Astrocyte (in vitro differentiated cells and primary cell): ENCODE data around the gene NRSN2. TPM values are rescaled to one million over a fixed set of nuclear protein-coding genes. Genes with fewer than 3 reads are reported as not detected.

Experiments
- DNase-seq: peaks from one replicate; pipeline ENCODE4 v3.0.0-alpha.2; 2010; ENCODE audit warnings: low read depth
- FAIRE-seq: peaks from 2 replicates; lab custom pipeline; 2011; peaks lifted over from hg19 to GRCh38; lab: Jason Lieb, UNC
- H2AFZ ChIP-seq: 2 replicates; pipeline ENCODE4 v1.6.0; 2012; ENCODE audit warnings: low read depth, low read length, inconsistent platforms
- H3K27ac ChIP-seq: 2 replicates; pipeline ENCODE4 v1.5.1; 2011; ENCODE audit warnings: low read depth, low read length, inconsistent platforms
- H3K27me3 ChIP-seq: 2 replicates; pipeline ENCODE4 v1.6.0; 2011; ENCODE audit warnings: low read length, inconsistent platforms; ENCODE audit not compliant: insufficient read depth
- H3K36me3 ChIP-seq: 2 replicates; pipeline ENCODE4 v1.5.1; 2011; ENCODE audit warnings: low read length, inconsistent platforms; ENCODE audit not compliant: insufficient read depth
- H3K4me1 ChIP-seq: 2 replicates; pipeline ENCODE4 v1.5.1; 2011; ENCODE audit warnings: low read length, inconsistent platforms; ENCODE audit not compliant: insufficient read depth
- H3K4me2 ChIP-seq: 2 replicates; pipeline ENCODE4 v1.6.0; 2012; ENCODE audit warnings: low read length, inconsistent platforms
- H3K4me3 ChIP-seq: 2 replicates; pipeline ENCODE4 v1.5.1; 2011; ENCODE audit warnings: low read depth, mild to moderate bottlenecking, low read length, inconsistent platforms; ENCODE audit not compliant: insufficient read depth
- H3K79me2 ChIP-seq: 2 replicates; pipeline ENCODE4 v1.6.0; 2012; ENCODE audit warnings: mild to moderate bottlenecking, low read length, inconsistent platforms; ENCODE audit not compliant: insufficient read depth
- H3K9ac ChIP-seq: 2 replicates; pipeline ENCODE4 v1.6.0; 2012; ENCODE audit warnings: mild to moderate bottlenecking, low read length, inconsistent platforms
- H3K9me3 ChIP-seq: 2 replicates; pipeline ENCODE4 v1.5.1; 2012; ENCODE audit warnings: low read depth, mild to moderate bottlenecking, low read length, inconsistent platforms; ENCODE audit not compliant: insufficient read depth
- H4K20me1 ChIP-seq: 2 replicates; pipeline ENCODE4 v1.6.0; 2012; ENCODE audit warnings: low read length, inconsistent platforms; ENCODE audit not compliant: insufficient read depth
- H3K27ac Mint-ChIP-seq: one replicate; pipeline ENCODE4 v1.8.0; 2021; ENCODE audit warnings: mild to moderate bottlenecking, mixed read lengths; ENCODE audit not compliant: unreplicated experiment
- H3K27me3 Mint-ChIP-seq: one replicate; pipeline ENCODE4 v1.8.0; 2021; ENCODE audit warnings: low read depth, mixed read lengths; ENCODE audit not compliant: unreplicated experiment
- H3K36me3 Mint-ChIP-seq: one replicate; pipeline ENCODE4 v1.8.0; 2021; ENCODE audit warnings: low read depth, mixed read lengths; ENCODE audit not compliant: unreplicated experiment
- H3K4me1 Mint-ChIP-seq: one replicate; pipeline ENCODE4 v1.8.0; 2021; ENCODE audit warnings: low read depth, mixed read lengths; ENCODE audit not compliant: unreplicated experiment
- H3K4me3 Mint-ChIP-seq: one replicate; pipeline ENCODE4 v1.8.0; 2021; ENCODE audit warnings: mild to moderate bottlenecking, moderate library complexity, mixed read lengths; ENCODE audit not compliant: unreplicated experiment
- H3K9me3 Mint-ChIP-seq: one replicate; pipeline ENCODE4 v1.8.0; 2021; ENCODE audit warnings: mild to moderate bottlenecking, mixed read lengths; ENCODE audit not compliant: unreplicated experiment
- CTCF ChIP-seq: IDR thresholded peaks from 2 replicates; pipeline ENCODE4 v1.5.1; 2011; ENCODE audit warnings: low read depth, mild to moderate bottlenecking, inconsistent platforms, low read length, moderate library complexity; ENCODE audit not compliant: insufficient read depth
- EZH2 ChIP-seq: IDR thresholded peaks from 2 replicates; pipeline ENCODE4 v1.6.1; 2012; ENCODE audit warnings: mild to moderate bottlenecking, low read length, inconsistent platforms; ENCODE audit not compliant: insufficient read depth
- total RNA-seq: library from RNA; stranded (reverse); gene quantifications from 2 replicates; pipeline ENCODE4 v1.2.1, GENCODE V29; 2021

Gene NRSN2
- total RNA-seq, 1 donor from 2014 or later, result 57.8 TPM

GRCh38 chr20:362271-363254, 15.7 kb downstream of the NRSN2 start:
- Mint-ChIP-seq H3K27me3 (no peaks in the 10 kb centered on the region), H3K27ac (peak overlapping the region; percentile 49), H3K9me3 (no peaks in the 10 kb centered on the region), H3K4me1 (peaks cover 34% of the 10 kb centered on the region), H3K36me3 (no peaks in the 10 kb centered on the region), H3K4me3 (no peak overlapping the region)
- Histone ChIP-seq H3K27me3 (no peaks in the 10 kb centered on the region), H3K27ac (no peak overlapping the region), H3K79me2 (no peaks in the 10 kb centered on the region), H3K36me3 (no peaks in the 10 kb centered on the region), H3K9me3 (no peaks in the 10 kb centered on the region), H3K4me1 (peaks cover 14% of the 10 kb centered on the region), H2AFZ (peak overlapping the region; percentile 13), H4K20me1 (no peaks in the 10 kb centered on the region), H3K4me2 (no peak overlapping the region), H3K4me3 (no peak overlapping the region), H3K9ac (no peak overlapping the region)
- no peak for TF ChIP-seq EZH2
- TF ChIP-seq CTCF, result no peak
- FAIRE-seq, result no peak
- DNase-seq, result no peak

GRCh38 chr20:363319-364078, 16.6 kb downstream of the NRSN2 start:
- H3K9me3 Mint-ChIP-seq, result no peaks in the 10 kb centered on the region
- H3K4me3 Mint-ChIP-seq, result no peak overlapping the region
- Histone ChIP-seq H3K4me1 (peaks cover 14% of the 10 kb centered on the region), H3K27me3 (no peaks in the 10 kb centered on the region), H3K9me3 (no peaks in the 10 kb centered on the region), H4K20me1 (no peaks in the 10 kb centered on the region), H3K4me2 (no peak overlapping the region), H3K36me3 (no peaks in the 10 kb centered on the region), H3K4me3 (no peak overlapping the region), H2AFZ (no peak overlapping the region), H3K27ac (no peak overlapping the region), H3K79me2 (no peaks in the 10 kb centered on the region), H3K9ac (no peak overlapping the region)
- no peaks in the 10 kb centered on the region for H3K36me3 Mint-ChIP-seq
- FAIRE-seq, result no peak
- H3K4me1 Mint-ChIP-seq, result peaks cover 34% of the 10 kb centered on the region
- TF ChIP-seq CTCF (no peak), EZH2 (no peak)
- H3K27me3 Mint-ChIP-seq, result no peaks in the 10 kb centered on the region
- peak overlapping the region; percentile 41 for H3K27ac Mint-ChIP-seq
- no peak for DNase-seq
